ENCODE measurements around the gene KIR2DL1. TPM values are rescaled to one million over a fixed set of nuclear protein-coding genes. Genes with fewer than 3 reads are reported as not detected.

Gene KIR2DL1
- total and polyA plus RNA-seq, 9 of the 15 experiments (the other 6 are each of a cell fraction or from before 2014, with no cell fraction given) = not detected

- intact Hi-C loops (cut with micrococcal nuclease) (no loop called here), in situ Hi-C loops (cut with MboI) (no loop called here)
- no peak overlapping the region for H3K4me2 ChIP-seq (ENCODE audit: insufficient read depth, low read length)
- DNase-seq (ENCODE audit: extremely low read depth in 1 of 4, low spot score in 3 of 4) (no peak), FAIRE-seq (no peak), ATAC-seq (no peak)
- no peak overlapping the region for H3K9ac ChIP-seq (ENCODE audit: insufficient read depth in 1 of 2, low read depth in 2 of 2, low read length in 2 of 2)
- no peaks in the 10 kb centered on the region for H3K36me3 ChIP-seq (ENCODE audit: control insufficient read depth, insufficient read depth, low read length)
- BruUV-seq (replicated peaks) = no TSS peak
- H3K9me1 ChIP-seq (ENCODE audit: control insufficient read depth, insufficient read depth, low read length) = no peaks in the 10 kb centered on the region
- peaks cover 5 to 48% of the 10 kb centered on the region in 2 experiments; a peak in 4 of 5 replicates for H3K27me3 ChIP-seq (ENCODE audit: control insufficient read depth in 2 of 2, insufficient read depth in 2 of 2, low read length in 2 of 2)
- H3K4me1 ChIP-seq (replicated peaks in 1 of 2; ENCODE audit: control insufficient read depth in 2 of 2, insufficient read depth in 2 of 2, low read length in 2 of 2) = no peaks in the 10 kb centered on the region
- CTCF ChIA-PET (ENCODE audit: low intra/inter-chr PET ratio) = no interaction called here
- POLR2A ChIA-PET = no interaction called here
- no peaks in the 10 kb centered on the region for H3K79me2 ChIP-seq (ENCODE audit: control insufficient read depth, insufficient read depth, low read length)
- H3K9me3 ChIP-seq (replicated peaks; ENCODE audit: control insufficient read depth, insufficient read depth, low read depth, low read length) = no peaks in the 10 kb centered on the region
- no peak overlapping the region for H2AFZ ChIP-seq (ENCODE audit: low read depth, low read length)
- no peak overlapping the region for H3K4me3 ChIP-seq
- no peak overlapping the region for H3K27ac ChIP-seq (ENCODE audit: extremely low read depth, low read depth, low read length)
- H4K20me1 ChIP-seq (replicated peaks; ENCODE audit: control insufficient read depth, insufficient read depth, low read length) = no peaks in the 10 kb centered on the region
- TF ChIP-seq HCFC1 (IDR thresholded peaks at IDR 0.05; ENCODE audit: low read depth, low read length) = no peak
- no peak for TF ChIP-seq ZNF24 (IDR thresholded peaks at IDR 0.05)
- TF ChIP-seq ZNF830 (CRISPR knock-in tag; IDR thresholded peaks at IDR 0.05) = no peak
- no peak for TF ChIP-seq KDM5B (IDR thresholded peaks at IDR 0.05; ENCODE audit: insufficient replicate concordance, low read depth, low read length)
- TF ChIP-seq, protein P1, sequence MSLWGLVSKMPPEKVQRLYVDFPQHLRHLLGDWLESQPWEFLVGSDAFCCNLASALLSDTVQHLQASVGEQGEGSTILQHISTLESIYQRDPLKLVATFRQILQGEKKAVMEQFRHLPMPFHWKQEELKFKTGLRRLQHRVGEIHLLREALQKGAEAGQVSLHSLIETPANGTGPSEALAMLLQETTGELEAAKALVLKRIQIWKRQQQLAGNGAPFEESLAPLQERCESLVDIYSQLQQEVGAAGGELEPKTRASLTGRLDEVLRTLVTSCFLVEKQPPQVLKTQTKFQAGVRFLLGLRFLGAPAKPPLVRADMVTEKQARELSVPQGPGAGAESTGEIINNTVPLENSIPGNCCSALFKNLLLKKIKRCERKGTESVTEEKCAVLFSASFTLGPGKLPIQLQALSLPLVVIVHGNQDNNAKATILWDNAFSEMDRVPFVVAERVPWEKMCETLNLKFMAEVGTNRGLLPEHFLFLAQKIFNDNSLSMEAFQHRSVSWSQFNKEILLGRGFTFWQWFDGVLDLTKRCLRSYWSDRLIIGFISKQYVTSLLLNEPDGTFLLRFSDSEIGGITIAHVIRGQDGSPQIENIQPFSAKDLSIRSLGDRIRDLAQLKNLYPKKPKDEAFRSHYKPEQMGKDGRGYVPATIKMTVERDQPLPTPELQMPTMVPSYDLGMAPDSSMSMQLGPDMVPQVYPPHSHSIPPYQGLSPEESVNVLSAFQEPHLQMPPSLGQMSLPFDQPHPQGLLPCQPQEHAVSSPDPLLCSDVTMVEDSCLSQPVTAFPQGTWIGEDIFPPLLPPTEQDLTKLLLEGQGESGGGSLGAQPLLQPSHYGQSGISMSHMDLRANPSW (CRISPR knock-in tag; IDR thresholded peaks at IDR 0.05) = no peak
- no peak for TF ChIP-seq ZBTB17 (CRISPR knock-in tag; IDR thresholded peaks at IDR 0.05)
- no peak for TF ChIP-seq FOXA1 (IDR thresholded peaks at IDR 0.05; ENCODE audit: borderline replicate concordance)
- no peak for TF ChIP-seq CREB1 (IDR thresholded peaks at IDR 0.05)
- TF ChIP-seq CREB1 (CRISPR knock-in tag; IDR thresholded peaks at IDR 0.05) = no peak
- no peak for TF ChIP-seq ZNF551 (CRISPR knock-in tag; IDR thresholded peaks at IDR 0.05)
- TF ChIP-seq, protein P2, sequence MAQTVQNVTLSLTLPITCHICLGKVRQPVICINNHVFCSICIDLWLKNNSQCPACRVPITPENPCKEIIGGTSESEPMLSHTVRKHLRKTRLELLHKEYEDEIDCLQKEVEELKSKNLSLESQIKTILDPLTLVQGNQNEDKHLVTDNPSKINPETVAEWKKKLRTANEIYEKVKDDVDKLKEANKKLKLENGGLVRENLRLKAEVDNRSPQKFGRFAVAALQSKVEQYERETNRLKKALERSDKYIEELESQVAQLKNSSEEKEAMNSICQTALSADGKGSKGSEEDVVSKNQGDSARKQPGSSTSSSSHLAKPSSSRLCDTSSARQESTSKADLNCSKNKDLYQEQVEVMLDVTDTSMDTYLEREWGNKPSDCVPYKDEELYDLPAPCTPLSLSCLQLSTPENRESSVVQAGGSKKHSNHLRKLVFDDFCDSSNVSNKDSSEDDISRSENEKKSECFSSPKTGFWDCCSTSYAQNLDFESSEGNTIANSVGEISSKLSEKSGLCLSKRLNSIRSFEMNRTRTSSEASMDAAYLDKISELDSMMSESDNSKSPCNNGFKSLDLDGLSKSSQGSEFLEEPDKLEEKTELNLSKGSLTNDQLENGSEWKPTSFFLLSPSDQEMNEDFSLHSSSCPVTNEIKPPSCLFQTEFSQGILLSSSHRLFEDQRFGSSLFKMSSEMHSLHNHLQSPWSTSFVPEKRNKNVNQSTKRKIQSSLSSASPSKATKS (CRISPR knock-in tag; IDR thresholded peaks at IDR 0.05) = no peak
- WGBS (ENCODE audit: insufficient coverage, low coverage, missing lambda C conversion rate) = 2% methylated on average over 5 of the region's 5 CpGs
Measured at GRCh38 chr19:54804101-54804500, 34.5 kb downstream of the KIR2DL1 start.

Measured in K562 (cell line).